Neural progenitor cell (in vitro differentiated cells): ENCODE results near the gene CTAGE9. TPM values are rescaled to one million over a fixed set of nuclear protein-coding genes. Genes with fewer than 3 reads are reported as not detected.

Experiments
- DNase-seq: peaks from one replicate; pipeline ENCODE4 v3.0.0-alpha.2; 2016; ENCODE audit warnings: low spot score
- H2AFZ ChIP-seq: fragments of 200-600 bp; sonication (generic); replicated peaks from 2 replicates; pipeline ENCODE4 v1.6.1; 2016; ENCODE audit warnings: antibody characterized with exemption
- H3F3A ChIP-seq: fragments of 200-600 bp; sonication (generic); 2 replicates; pipeline ENCODE4 v1.6.1; 2016; ENCODE audit warnings: antibody characterized with exemption, low read depth
- H3K27ac ChIP-seq: fragments of 200-600 bp; sonication (generic); 2 replicates; pipeline ENCODE4 v1.5.1; 2016; ENCODE audit warnings: mild to moderate bottlenecking
- H3K27me3 ChIP-seq: fragments of 200-600 bp; sonication (generic); 2 replicates; pipeline ENCODE4 v1.6.1; 2016; ENCODE audit warnings: mild to moderate bottlenecking, moderate library complexity
- H3K36me3 ChIP-seq: fragments of 200-600 bp; sonication (generic); 2 replicates; pipeline ENCODE4 v1.5.1; 2016
- H3K4me1 ChIP-seq: fragments of 200-600 bp; sonication (generic); 2 replicates; pipeline ENCODE4 v1.6.1; 2016; ENCODE audit warnings: mixed run types
- H3K4me2 ChIP-seq: fragments of 200-600 bp; sonication (generic); 2 replicates; pipeline ENCODE4 v1.6.1; 2016
- H3K4me3 ChIP-seq: fragments of 200-600 bp; sonication (generic); 2 replicates; pipeline ENCODE4 v1.5.1; 2016
- H3K79me2 ChIP-seq: fragments of 200-600 bp; sonication (generic); 2 replicates; pipeline ENCODE4 v1.6.1; 2016; ENCODE audit warnings: low read depth
- H3K9ac ChIP-seq: fragments of 200-600 bp; sonication (generic); 2 replicates; pipeline ENCODE4 v1.6.1; 2016
- H3K9me3 ChIP-seq: fragments of 200-600 bp; sonication (generic); 2 replicates; pipeline ENCODE4 v1.5.1; 2016; ENCODE audit warnings: low read depth
- H4K20me1 ChIP-seq: fragments of 200-600 bp; sonication (generic); 2 replicates; pipeline ENCODE4 v1.6.1; 2016; ENCODE audit warnings: low read depth
- H3K27ac Mint-ChIP-seq: 3 replicates; pipeline ENCODE4 v1.8.0; 2021; ENCODE audit warnings: mixed read lengths
- H3K27me3 Mint-ChIP-seq: 2 replicates; pipeline ENCODE4 v1.8.0; 2022; ENCODE audit warnings: low read depth, mild to moderate bottlenecking, inconsistent platforms, moderate library complexity, mixed read lengths; ENCODE audit not compliant: insufficient read depth
- H3K36me3 Mint-ChIP-seq: 3 replicates; pipeline ENCODE4 v1.8.0; 2021; ENCODE audit warnings: mixed read lengths
- H3K4me1 Mint-ChIP-seq: 3 replicates; pipeline ENCODE4 v1.8.0; 2021; ENCODE audit warnings: mixed read lengths
- H3K4me3 Mint-ChIP-seq: 3 replicates; pipeline ENCODE4 v1.8.0; 2021; ENCODE audit warnings: mild to moderate bottlenecking, moderate library complexity, mixed read lengths
- H3K9me3 Mint-ChIP-seq: 3 replicates; pipeline ENCODE4 v1.8.0; 2020; ENCODE audit warnings: mixed read lengths
- CTCF ChIP-seq: fragments of 200-600 bp; sonication (generic); IDR thresholded peaks from 2 replicates; pipeline ENCODE4 v1.5.1; 2017; ENCODE audit warnings: antibody characterized with exemption, mild to moderate bottlenecking
- EZH2 ChIP-seq: fragments of 200-600 bp; sonication (generic); IDR thresholded peaks from 2 replicates; pipeline ENCODE4 v1.6.1; 2017; ENCODE audit warnings: antibody characterized with exemption, mild to moderate bottlenecking, moderate library complexity
- EZH2phosphoT487 ChIP-seq: fragments of 200-600 bp; sonication (generic); IDR thresholded peaks from 2 replicates; pipeline ENCODE4 v1.6.1; 2017; ENCODE audit warnings: antibody characterized with exemption
- total RNA-seq: library from RNA; depleted of rRNA; stranded (reverse); fragments of >200 nt; gene quantifications from 2 replicates; pipeline ENCODE4 v1.2.3, GENCODE V29; 2015; ENCODE audit warnings: low replicate concordance

CTAGE9 gene
- total RNA-seq, 1 donor from 2014 or later: not detected

- H3K9me3 ChIP-seq: no peaks in the 10 kb centered on the region
- H3K4me1 Mint-ChIP-seq: no peaks in the 10 kb centered on the region
- H3K4me2 ChIP-seq: no peak overlapping the region
- H3K27me3 ChIP-seq: no peaks in the 10 kb centered on the region
- TF ChIP-seq EZH2phosphoT487 (no peak), CTCF (no peak), EZH2 (no peak)
- H3K27me3 Mint-ChIP-seq: no peaks in the 10 kb centered on the region
- DNase-seq: no peak
- H3K9me3 Mint-ChIP-seq: no peaks in the 10 kb centered on the region
- H3K27ac ChIP-seq: no peak overlapping the region
- H3K9ac ChIP-seq: no peak overlapping the region
- no peak overlapping the region for H3K4me3 Mint-ChIP-seq
- H2AFZ ChIP-seq: no peak overlapping the region
- no peak overlapping the region for H3K4me3 ChIP-seq
- no peaks in the 10 kb centered on the region for H3K36me3 ChIP-seq
- H4K20me1 ChIP-seq: no peaks in the 10 kb centered on the region
- no peaks in the 10 kb centered on the region for H3K79me2 ChIP-seq
- no peak overlapping the region for H3K27ac Mint-ChIP-seq
- no peaks in the 10 kb centered on the region for H3K4me1 ChIP-seq
- no peaks in the 10 kb centered on the region for H3F3A ChIP-seq
- no peaks in the 10 kb centered on the region for H3K36me3 Mint-ChIP-seq
Observed at GRCh38 chr6:131741688-131742393, 31.0 kb upstream of the CTAGE9 start.

GRCh38 chr6:131740161-131740560, 29.3 kb upstream of the CTAGE9 start:
- no peak overlapping the region for H3K4me2 ChIP-seq
- no peak overlapping the region for H3K4me3 Mint-ChIP-seq
- no peak overlapping the region for H3K27ac ChIP-seq
- TF ChIP-seq CTCF: no peak
- no peak for TF ChIP-seq EZH2
- no peak for TF ChIP-seq EZH2phosphoT487
- H3K79me2 ChIP-seq: no peaks in the 10 kb centered on the region
- H3K9me3 Mint-ChIP-seq: no peaks in the 10 kb centered on the region
- H3K27me3 ChIP-seq: no peaks in the 10 kb centered on the region
- no peak overlapping the region for H3K27ac Mint-ChIP-seq
- H3K4me3 ChIP-seq: no peak overlapping the region
- DNase-seq: no peak
- no peak overlapping the region for H2AFZ ChIP-seq
- H3K9ac ChIP-seq: no peak overlapping the region
- no peaks in the 10 kb centered on the region for H3K4me1 Mint-ChIP-seq
- no peaks in the 10 kb centered on the region for H3K36me3 ChIP-seq
- no peaks in the 10 kb centered on the region for H3F3A ChIP-seq
- H3K36me3 Mint-ChIP-seq: no peaks in the 10 kb centered on the region
- peaks cover 2% of the 10 kb centered on the region for H3K27me3 Mint-ChIP-seq
- H3K9me3 ChIP-seq: no peaks in the 10 kb centered on the region
- no peaks in the 10 kb centered on the region for H4K20me1 ChIP-seq
- H3K4me1 ChIP-seq: no peaks in the 10 kb centered on the region

- Histone ChIP-seq H3K4me1 (no peaks in the 10 kb centered on the region), H3K36me3 (no peaks in the 10 kb centered on the region), H3K79me2 (no peaks in the 10 kb centered on the region), H3K27me3 (no peaks in the 10 kb centered on the region), H3K4me3 (no peak overlapping the region), H3K9ac (no peak overlapping the region), H3K4me2 (no peak overlapping the region), H3K27ac (no peak overlapping the region), H3K9me3 (no peaks in the 10 kb centered on the region), H2AFZ (no peak overlapping the region), H4K20me1 (no peaks in the 10 kb centered on the region), H3F3A (no peaks in the 10 kb centered on the region)
- TF ChIP-seq CTCF (no peak), EZH2phosphoT487 (no peak), EZH2 (no peak)
- Mint-ChIP-seq H3K27me3 (peaks cover 2% of the 10 kb centered on the region), H3K4me3 (no peak overlapping the region), H3K4me1 (no peaks in the 10 kb centered on the region), H3K9me3 (no peaks in the 10 kb centered on the region), H3K36me3 (no peaks in the 10 kb centered on the region), H3K27ac (no peak overlapping the region)
- DNase-seq: no peak
Observed at GRCh38 chr6:131739136-131739535, 28.3 kb upstream of the CTAGE9 start.
